Smooth muscle cell (in vitro differentiated cells): Measurements from ENCODE around the gene COX8A. TPM values are rescaled to one million over a fixed set of nuclear protein-coding genes. Genes with fewer than 3 reads are reported as not detected.

Source experiments
- DNase-seq: peaks from one replicate; lab custom pipeline; 2025; ENCODE audit not compliant: unreplicated experiment; lab: John Stamatoyannopoulos, UW
- H2AFZ ChIP-seq: fragments of 200-600 bp; sonication (generic); 2 replicates; pipeline ENCODE4 v1.6.0; 2016; ENCODE audit warnings: antibody characterized with exemption, low read depth, mild to moderate bottlenecking
- H3F3A ChIP-seq: fragments of 200-600 bp; sonication (generic); 2 replicates; pipeline ENCODE4 v1.6.0; 2017; ENCODE audit warnings: antibody characterized with exemption, low read depth
- H3K27ac ChIP-seq: fragments of 200-600 bp; sonication (generic); 2 replicates; pipeline ENCODE4 v1.5.1; 2016; ENCODE audit warnings: low read depth, mild to moderate bottlenecking
- H3K27me3 ChIP-seq: fragments of 200-600 bp; sonication (generic); 2 replicates; pipeline ENCODE4 v1.6.1; 2016; ENCODE audit warnings: low read depth, mild to moderate bottlenecking
- H3K36me3 ChIP-seq: fragments of 200-600 bp; sonication (generic); 2 replicates; pipeline ENCODE4 v1.5.1; 2016; ENCODE audit warnings: low read depth
- H3K4me1 ChIP-seq: fragments of 200-600 bp; sonication (generic); 2 replicates; pipeline ENCODE4 v1.5.1; 2016; ENCODE audit warnings: low read depth
- H3K4me2 ChIP-seq: fragments of 200-600 bp; sonication (generic); 2 replicates; pipeline ENCODE4 v1.6.0; 2016; ENCODE audit warnings: mild to moderate bottlenecking
- H3K4me3 ChIP-seq: fragments of 200-600 bp; sonication (generic); 2 replicates; pipeline ENCODE4 v1.5.1; 2016; ENCODE audit warnings: mild to moderate bottlenecking
- H3K79me2 ChIP-seq: fragments of 200-600 bp; sonication (generic); 2 replicates; pipeline ENCODE4 v1.6.0; 2016; ENCODE audit warnings: low read depth, mild to moderate bottlenecking
- H3K9ac ChIP-seq: fragments of 200-600 bp; sonication (generic); 2 replicates; pipeline ENCODE4 v1.6.0; 2016; ENCODE audit warnings: low read depth
- H3K9me3 ChIP-seq: fragments of 200-600 bp; sonication (generic); replicated peaks from 2 replicates; pipeline ENCODE4 v1.5.1; 2016; ENCODE audit warnings: low read depth
- H4K20me1 ChIP-seq: fragments of 200-600 bp; sonication (generic); 2 replicates; pipeline ENCODE4 v1.6.0; 2016; ENCODE audit warnings: low read depth
- CTCF ChIP-seq: fragments of 200-600 bp; sonication (generic); IDR thresholded peaks from 2 replicates; pipeline ENCODE4 v1.5.1; 2017; ENCODE audit warnings: borderline replicate concordance, mild to moderate bottlenecking, antibody characterized with exemption; ENCODE audit not compliant: insufficient read depth, poor library complexity, severe bottlenecking
- WGBS: methylation state at CpG from one replicate; pipeline ENCODE4 v1.1.7; 2016; ENCODE audit warnings: low lambda C conversion rate; 5-methylcytosine and 5-hydroxymethylcytosine counted together
- polyA plus RNA-seq: library from polyadenylated mRNA; unstranded; fragments of >200 nt; fragmentation: Nextera tagmentation; extraction: Ambion mirVana; gene quantifications from 2 replicates; pipeline ENCODE4 v1.2.1, GENCODE V29; 2016
- total RNA-seq: library from RNA; depleted of rRNA; stranded (reverse); fragments of >200 nt; gene quantifications from 2 replicates; pipeline ENCODE4 v1.2.3, GENCODE V29; 2014

COX8A gene
- total and polyA plus RNA-seq, 2 experiments from 2014 or later, result 534 to 551 TPM

GRCh38 chr11:64008283-64008913 is 34.0 kb downstream of the COX8A start:
- Histone ChIP-seq H4K20me1 (peaks cover 24% of the 10 kb centered on the region), H3K79me2 (no peaks in the 10 kb centered on the region), H2AFZ (no peak overlapping the region), H3K4me3 (no peak overlapping the region), H3K9me3 (no peaks in the 10 kb centered on the region), H3K27me3 (peaks cover 5% of the 10 kb centered on the region), H3K4me1 (peaks cover 15% of the 10 kb centered on the region), H3K27ac (no peak overlapping the region), H3K9ac (no peak overlapping the region), H3F3A (no peaks in the 10 kb centered on the region), H3K4me2 (peak overlapping the region; percentile 84), H3K36me3 (no peaks in the 10 kb centered on the region)
- 93% methylated on average over 20 of the region's 26 CpGs for WGBS
- no peak for DNase-seq
- TF ChIP-seq CTCF, result no peak

GRCh38 chr11:64008914-64009633 is 34.7 kb downstream of the COX8A start:
- no peak for DNase-seq
- TF ChIP-seq CTCF, result no peak
- WGBS, result 75% methylated on average over 18 of the region's 18 CpGs
- H3K79me2 ChIP-seq, result no peaks in the 10 kb centered on the region
- H2AFZ ChIP-seq, result no peak overlapping the region
- H3K36me3 ChIP-seq, result no peaks in the 10 kb centered on the region
- no peak overlapping the region for H3K9ac ChIP-seq
- H3K27ac ChIP-seq, result no peak overlapping the region
- H3F3A ChIP-seq, result no peaks in the 10 kb centered on the region
- peaks cover 15% of the 10 kb centered on the region for H3K4me1 ChIP-seq
- H3K27me3 ChIP-seq, result peaks cover 5% of the 10 kb centered on the region
- peaks cover 24% of the 10 kb centered on the region for H4K20me1 ChIP-seq
- no peak overlapping the region for H3K4me3 ChIP-seq
- no peaks in the 10 kb centered on the region for H3K9me3 ChIP-seq
- H3K4me2 ChIP-seq, result no peak overlapping the region

- WGBS, result 98% methylated on average over 8 of the region's 8 CpGs
- peaks cover 5% of the 10 kb centered on the region for H3K27me3 ChIP-seq
- H2AFZ ChIP-seq, result no peak overlapping the region
- H3K4me3 ChIP-seq, result no peak overlapping the region
- no peaks in the 10 kb centered on the region for H3K9me3 ChIP-seq
- no peak overlapping the region for H3K27ac ChIP-seq
- TF ChIP-seq CTCF, result no peak
- peaks cover 15% of the 10 kb centered on the region for H3K4me1 ChIP-seq
- no peaks in the 10 kb centered on the region for H3K36me3 ChIP-seq
- no peak overlapping the region for H3K9ac ChIP-seq
- peaks cover 24% of the 10 kb centered on the region for H4K20me1 ChIP-seq
- DNase-seq, result no peak
- H3F3A ChIP-seq, result no peaks in the 10 kb centered on the region
- no peaks in the 10 kb centered on the region for H3K79me2 ChIP-seq
- no peak overlapping the region for H3K4me2 ChIP-seq
Observed at GRCh38 chr11:64009710-64010109, 35.3 kb downstream of the COX8A start.

GRCh38 chr11:64010783-64011182 is 36.4 kb downstream of the COX8A start:
- H3K9ac ChIP-seq, result no peak overlapping the region
- H2AFZ ChIP-seq, result no peak overlapping the region
- peaks cover 18% of the 10 kb centered on the region for H4K20me1 ChIP-seq
- no peak for TF ChIP-seq CTCF
- H3K27ac ChIP-seq, result no peak overlapping the region
- H3F3A ChIP-seq, result no peaks in the 10 kb centered on the region
- 100% methylated on average over 2 of the region's 2 CpGs for WGBS
- H3K27me3 ChIP-seq, result peaks cover 5% of the 10 kb centered on the region
- peaks cover 15% of the 10 kb centered on the region for H3K4me1 ChIP-seq
- H3K4me3 ChIP-seq, result no peak overlapping the region
- H3K4me2 ChIP-seq, result no peak overlapping the region
- no peaks in the 10 kb centered on the region for H3K9me3 ChIP-seq
- DNase-seq, result no peak
- no peaks in the 10 kb centered on the region for H3K79me2 ChIP-seq
- no peaks in the 10 kb centered on the region for H3K36me3 ChIP-seq
